Mononuclear cell (primary cell): ENCODE measurements around the gene BCL2L2. TPM values are rescaled to one million over a fixed set of nuclear protein-coding genes. Genes with fewer than 3 reads are reported as not detected.

Experiments used
- H3K27me3 ChIP-seq: 2 replicates; pipeline ENCODE4 v1.6.0; 2011; ENCODE audit warnings: low read length, control low read depth; ENCODE audit not compliant: insufficient read depth
- H3K4me1 ChIP-seq: 2 replicates; pipeline ENCODE4 v1.5.1; 2011; ENCODE audit warnings: mild to moderate bottlenecking, low read length, control low read depth; ENCODE audit not compliant: insufficient read depth
- H3K4me3 ChIP-seq: 2 replicates; pipeline ENCODE4 v1.5.1; 2011; ENCODE audit warnings: mild to moderate bottlenecking, low read length, moderate library complexity
- H3K9me3 ChIP-seq: 2 replicates; pipeline ENCODE4 v1.5.1; 2011; ENCODE audit warnings: low read depth, mild to moderate bottlenecking, control low read depth, low read length
- total RNA-seq: library from RNA; depleted of rRNA; stranded (reverse); fragments of >200 nt; gene quantifications from one replicate; pipeline ENCODE4 v1.2.3, GENCODE V29; 2012

Gene BCL2L2
- total RNA-seq, 1 donor: 3.4 TPM

DNA sequence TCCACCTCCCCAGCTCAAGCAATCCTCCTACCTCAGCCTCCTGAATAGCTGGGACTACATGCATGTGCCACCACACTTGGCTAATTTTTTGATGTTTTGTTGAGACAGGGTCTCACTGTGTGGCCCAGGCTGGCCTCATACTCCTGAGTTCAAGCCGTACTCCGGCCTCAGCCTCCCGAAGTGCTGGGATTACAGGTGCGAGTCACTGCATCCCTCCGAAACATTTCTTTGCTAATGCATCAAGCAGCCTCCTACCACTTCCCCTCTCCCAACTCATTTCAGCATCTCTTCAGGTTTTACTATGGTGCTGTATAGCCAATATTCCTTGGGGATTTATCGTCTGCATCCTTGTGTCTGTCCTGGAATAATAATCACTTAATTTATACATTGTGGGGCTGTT, 48.4 kb downstream of the BCL2L2 start:
- H3K4me1 ChIP-seq: peaks cover 8% of the 10 kb centered on the region
- no peaks in the 10 kb centered on the region for H3K9me3 ChIP-seq
- H3K4me3 ChIP-seq: no peak overlapping the region
- peaks cover 45% of the 10 kb centered on the region for H3K27me3 ChIP-seq

DNA sequence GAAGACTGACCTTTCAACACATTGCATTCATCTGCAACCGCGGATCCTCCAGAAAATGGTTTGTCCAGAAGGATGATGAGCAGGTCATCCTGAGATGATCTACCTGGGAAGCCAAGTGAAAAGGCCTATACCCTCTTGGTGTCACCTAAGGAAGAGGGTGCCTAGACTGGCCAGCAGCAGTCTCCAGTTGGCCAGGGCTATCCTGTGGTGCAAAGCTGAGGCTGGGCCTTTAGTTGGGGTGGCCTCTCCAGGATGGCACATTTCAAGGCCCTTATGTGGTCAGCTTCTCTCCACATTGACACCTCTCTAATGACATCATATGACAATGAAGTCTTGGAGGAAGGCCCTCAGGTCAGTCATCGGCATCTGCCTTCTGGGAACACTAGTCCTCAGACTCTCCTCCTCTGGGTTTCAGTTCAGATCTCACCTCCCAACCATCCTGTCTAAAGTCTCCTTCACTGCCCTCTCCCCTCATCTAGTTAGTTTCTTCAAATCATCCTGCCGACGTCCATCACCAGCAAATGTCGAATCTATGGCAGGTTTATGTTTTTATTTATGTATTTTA, 49.3 kb downstream of the BCL2L2 start:
- Histone ChIP-seq H3K27me3 (peaks cover 38% of the 10 kb centered on the region), H3K4me3 (no peak overlapping the region), H3K4me1 (peaks cover 8% of the 10 kb centered on the region), H3K9me3 (no peaks in the 10 kb centered on the region)

DNA sequence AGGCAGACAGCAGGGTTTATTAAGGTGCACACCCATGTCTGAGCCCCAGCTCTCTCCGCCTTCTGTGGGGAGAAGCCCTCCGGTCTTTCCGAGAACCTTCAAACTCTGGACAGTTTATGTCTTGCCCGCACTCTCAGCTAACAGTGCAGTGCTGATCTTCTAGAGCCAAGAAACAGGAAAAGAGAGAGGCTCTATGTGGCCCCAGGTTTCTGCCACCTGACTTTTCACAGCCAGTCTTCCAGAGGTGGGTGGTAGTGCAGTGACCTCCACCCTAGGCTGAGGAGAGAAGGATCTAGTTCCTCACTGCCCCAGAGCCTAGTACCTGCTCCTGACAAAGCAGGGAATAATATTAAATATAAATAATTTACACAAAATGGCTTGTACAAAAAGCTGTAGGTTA, 50.0 kb downstream of the BCL2L2 start:
- H3K4me1 ChIP-seq: peaks cover 6% of the 10 kb centered on the region
- H3K4me3 ChIP-seq: no peak overlapping the region
- H3K27me3 ChIP-seq: peaks cover 31% of the 10 kb centered on the region
- no peaks in the 10 kb centered on the region for H3K9me3 ChIP-seq

DNA sequence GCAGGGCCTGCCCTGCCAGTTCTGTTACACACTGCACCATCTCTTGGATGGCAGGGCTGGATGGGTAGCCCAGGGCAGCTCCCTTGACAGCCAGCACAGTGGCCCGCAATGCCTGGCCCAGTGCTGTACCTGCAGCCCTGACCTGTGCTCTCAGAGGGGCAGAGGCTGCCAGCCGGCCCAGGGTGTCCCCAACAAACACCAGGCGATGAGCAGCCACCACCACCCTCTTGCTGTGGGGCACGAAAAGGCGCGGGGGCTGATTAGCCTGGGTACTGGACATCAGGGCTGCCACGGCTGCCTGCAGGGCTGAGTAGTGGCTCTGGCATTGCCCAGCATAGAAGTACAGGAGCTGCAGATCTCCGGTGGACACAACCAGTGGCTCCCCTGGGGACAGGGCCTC, 50.6 kb downstream of the BCL2L2 start:
- H3K27me3 ChIP-seq: peaks cover 25% of the 10 kb centered on the region
- no peaks in the 10 kb centered on the region for H3K9me3 ChIP-seq
- no peak overlapping the region for H3K4me3 ChIP-seq
- H3K4me1 ChIP-seq: peaks cover under 1% of the 10 kb centered on the region

DNA sequence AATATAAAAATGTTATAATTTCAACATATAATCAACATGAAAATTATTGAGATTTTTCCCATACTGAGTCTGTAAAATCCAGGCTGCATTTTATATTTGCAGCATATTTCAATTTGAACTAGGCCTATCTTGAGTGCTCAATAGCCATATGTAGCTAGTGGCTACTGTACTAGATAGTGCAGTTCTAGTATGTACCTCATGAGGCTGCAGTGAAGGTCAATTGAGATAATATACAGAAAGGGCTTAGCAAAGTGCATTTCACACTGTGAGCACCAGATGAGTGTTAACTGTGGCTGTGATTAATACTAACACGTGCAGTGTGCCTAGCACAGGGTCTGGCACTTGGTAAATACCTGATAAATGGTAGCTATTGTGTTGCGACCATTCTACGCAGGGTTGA, 51.4 kb downstream of the BCL2L2 start:
- no peaks in the 10 kb centered on the region for H3K9me3 ChIP-seq
- no peaks in the 10 kb centered on the region for H3K4me1 ChIP-seq
- peaks cover 19% of the 10 kb centered on the region for H3K27me3 ChIP-seq
- H3K4me3 ChIP-seq: no peak overlapping the region

DNA sequence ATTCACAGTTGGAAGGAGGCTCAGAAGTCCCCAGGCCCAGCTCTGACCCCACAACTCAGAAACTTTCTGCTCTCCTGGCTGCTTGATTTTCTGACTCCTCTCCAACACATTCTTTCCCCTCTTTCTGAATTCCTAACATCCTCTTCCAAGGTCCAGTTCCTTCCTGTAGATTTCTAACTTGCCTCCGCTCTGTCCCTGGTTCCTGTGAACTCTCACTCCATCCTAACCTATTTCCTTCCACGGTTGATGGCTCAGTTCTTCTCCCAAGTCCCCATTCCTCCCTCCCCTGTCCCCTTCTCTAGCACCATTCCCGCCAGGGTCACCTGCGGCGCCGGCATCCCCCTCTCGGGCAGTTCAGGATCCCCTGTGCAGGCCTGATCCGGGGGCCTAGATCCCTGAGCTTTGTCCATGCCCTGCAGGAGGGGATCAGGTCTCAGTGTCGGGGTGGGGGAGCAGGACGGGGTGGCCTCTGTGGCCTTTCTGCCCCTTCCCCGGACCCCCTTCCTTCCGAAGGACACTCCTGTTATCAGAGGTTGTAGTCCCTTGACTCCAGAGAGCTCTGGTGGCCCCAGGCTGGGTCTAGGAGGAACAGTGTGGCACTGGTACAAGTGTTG, 52.0 kb downstream of the BCL2L2 start:
- Histone ChIP-seq H3K4me3 (no peak overlapping the region), H3K4me1 (no peaks in the 10 kb centered on the region), H3K9me3 (no peaks in the 10 kb centered on the region), H3K27me3 (peaks cover 14% of the 10 kb centered on the region)

DNA sequence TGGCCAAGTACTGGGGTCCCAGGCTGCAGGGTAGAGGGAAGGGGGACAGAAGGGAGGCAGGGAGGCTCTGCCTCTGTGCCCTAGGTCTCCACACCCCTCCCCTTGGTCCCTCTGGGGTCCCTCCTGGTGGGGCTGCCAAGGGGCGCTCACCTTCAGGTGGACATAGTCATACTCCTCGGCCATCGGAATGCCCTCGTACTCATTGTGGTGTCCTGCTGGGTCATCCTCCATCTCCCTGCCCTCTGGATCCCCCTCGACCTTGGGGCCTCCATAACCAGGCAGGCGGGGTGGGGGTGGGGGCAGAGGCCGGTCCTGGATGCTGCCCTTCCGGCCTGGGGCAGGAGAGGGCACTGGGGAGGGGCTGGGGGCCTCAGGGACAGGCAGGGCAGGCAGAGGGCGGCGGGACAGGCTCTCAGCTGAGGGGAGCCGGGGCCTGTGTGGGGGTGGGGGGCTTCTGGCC, 52.6 kb downstream of the BCL2L2 start:
- H3K27me3 ChIP-seq: peaks cover 14% of the 10 kb centered on the region
- H3K9me3 ChIP-seq: no peaks in the 10 kb centered on the region
- no peak overlapping the region for H3K4me3 ChIP-seq
- H3K4me1 ChIP-seq: no peaks in the 10 kb centered on the region

DNA sequence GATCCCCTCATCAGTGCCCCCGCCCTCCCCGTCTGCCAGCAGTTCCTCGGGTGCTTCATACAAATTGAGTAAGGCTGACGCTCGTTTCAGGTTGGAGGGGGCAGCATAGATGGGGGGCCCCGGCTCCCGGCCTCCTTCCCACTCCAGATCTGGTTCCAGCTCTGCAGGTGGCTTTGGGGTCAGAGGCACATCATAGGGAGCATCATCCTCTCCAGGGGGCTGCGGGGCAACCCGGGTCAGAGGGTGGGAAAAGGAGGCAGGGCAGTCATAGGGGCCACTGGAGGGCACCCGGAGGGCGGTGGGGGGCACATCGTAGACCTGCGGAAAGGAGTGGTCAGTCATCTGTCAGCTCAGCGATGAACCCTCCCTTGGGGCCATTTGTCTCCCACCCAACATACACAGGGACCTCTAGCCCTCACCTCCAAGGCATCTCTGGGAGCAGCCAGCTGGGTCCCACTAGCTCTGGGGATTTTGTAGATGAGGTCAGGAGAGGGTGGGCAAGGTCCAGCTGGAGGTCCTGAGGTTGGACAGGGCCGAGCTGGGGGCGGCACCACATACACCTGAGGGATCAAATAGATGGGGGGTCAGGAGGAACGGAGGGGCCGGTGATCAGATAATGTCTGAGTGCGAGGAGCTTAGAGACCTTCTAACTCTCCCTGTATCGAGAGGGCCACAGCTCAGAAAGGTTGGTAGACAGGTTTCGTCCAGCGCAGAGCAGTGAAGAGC, 53.3 kb downstream of the BCL2L2 start:
- no peaks in the 10 kb centered on the region for H3K4me1 ChIP-seq
- no peak overlapping the region for H3K4me3 ChIP-seq
- peaks cover 15% of the 10 kb centered on the region for H3K27me3 ChIP-seq
- H3K9me3 ChIP-seq: no peaks in the 10 kb centered on the region

DNA sequence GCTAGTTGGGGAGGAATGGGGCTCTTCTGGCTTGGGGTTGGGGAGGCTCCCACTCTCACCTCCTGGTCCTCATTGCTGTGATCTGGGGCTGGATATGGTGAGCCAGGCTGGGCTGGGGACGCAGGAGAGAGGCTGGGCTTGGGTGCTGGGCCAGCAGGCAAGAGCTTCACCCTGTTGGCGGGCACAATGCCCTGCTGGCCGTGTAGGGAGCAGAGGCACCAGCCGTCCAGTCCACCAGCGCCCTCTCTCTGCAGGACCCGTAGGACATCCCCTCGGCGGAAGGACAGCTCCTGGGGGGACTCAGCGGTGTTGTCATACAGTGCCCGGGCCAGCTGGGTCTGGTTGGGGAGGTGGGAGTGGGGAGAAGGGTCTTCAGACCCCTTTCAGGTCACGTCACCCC, 53.9 kb downstream of the BCL2L2 start:
- peaks cover 15% of the 10 kb centered on the region for H3K27me3 ChIP-seq
- no peak overlapping the region for H3K4me3 ChIP-seq
- no peaks in the 10 kb centered on the region for H3K4me1 ChIP-seq
- no peaks in the 10 kb centered on the region for H3K9me3 ChIP-seq

DNA sequence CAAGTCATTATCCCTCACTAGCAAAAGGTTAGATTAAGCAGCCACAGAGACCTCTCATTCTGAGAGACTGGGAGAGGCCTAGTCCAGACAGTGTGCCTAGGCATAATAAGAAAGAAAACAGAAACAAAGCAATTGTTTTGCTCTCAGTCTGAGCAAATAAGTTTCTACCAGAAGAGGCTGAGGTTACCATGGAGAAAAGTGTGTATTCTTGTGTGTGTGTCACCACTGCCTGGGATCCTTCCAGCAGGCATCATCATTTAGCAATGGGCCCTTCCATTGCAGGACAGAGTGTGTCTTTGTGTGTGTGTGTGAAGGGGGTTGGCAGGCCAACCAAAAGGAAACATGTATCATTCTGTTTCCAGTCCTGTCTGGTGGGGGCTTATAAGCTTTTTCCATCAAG, 54.7 kb downstream of the BCL2L2 start:
- peaks cover 20% of the 10 kb centered on the region for H3K27me3 ChIP-seq

More for the DNA sequence above, 54.7 kb downstream of the BCL2L2 start:
- H3K9me3 ChIP-seq: no peaks in the 10 kb centered on the region
- no peaks in the 10 kb centered on the region for H3K4me1 ChIP-seq
- no peak overlapping the region for H3K4me3 ChIP-seq

Other genes with a start within 250 kb of the BCL2L2 start
- gene CDH24, start 249.3 kb upstream of the BCL2L2 start, total RNA-seq: 0.63 TPM
- gene ACIN1, start 211.7 kb upstream of the BCL2L2 start, total RNA-seq: 123 TPM
- 5.2 TPM for gene C14orf119, start 211.3 kb upstream of the BCL2L2 start, total RNA-seq
- gene CIROP, start 201.8 kb upstream of the BCL2L2 start, total RNA-seq: not detected
- 0.21 TPM for gene CEBPE, start 187.6 kb upstream of the BCL2L2 start, total RNA-seq
- gene SLC7A8, start 123.2 kb upstream of the BCL2L2 start, total RNA-seq: 0.21 TPM
- gene RNF212B, start 68.9 kb upstream of the BCL2L2 start, total RNA-seq: 0.10 TPM
- 1.5 TPM for gene HOMEZ, start 20.7 kb upstream of the BCL2L2 start, total RNA-seq
- gene PPP1R3E, start 4.0 kb upstream of the BCL2L2 start, total RNA-seq: 12.5 TPM
- gene PABPN1, start 14.6 kb downstream of the BCL2L2 start, total RNA-seq: 51.0 TPM
- gene SLC22A17, start 46.1 kb downstream of the BCL2L2 start, total RNA-seq: 5.6 TPM
- not detected for gene EFS, start 58.3 kb downstream of the BCL2L2 start, total RNA-seq
- gene IL25, start 66.0 kb downstream of the BCL2L2 start, total RNA-seq: not detected
- gene CMTM5, start 70.2 kb downstream of the BCL2L2 start, total RNA-seq: 22.0 TPM
- gene MYH6, start 101.4 kb downstream of the BCL2L2 start, total RNA-seq: not detected
- not detected for gene MYH7, start 128.8 kb downstream of the BCL2L2 start, total RNA-seq
- gene NGDN, start 162.9 kb downstream of the BCL2L2 start, total RNA-seq: 92.7 TPM
- under 0.01 TPM for gene ZFHX2, start 244.9 kb downstream of the BCL2L2 start, total RNA-seq
- gene THTPA, start 249.4 kb downstream of the BCL2L2 start, total RNA-seq: 11.5 TPM